ENCODE measurements around the gene DHRS11.

Gene DHRS11

GRCh38 chr17:36553459-36553858 lies 38.2 kb upstream of the DHRS11 start:
- no peak for DNase-seq (ENCODE audit: low read depth, low spot score)
- no peaks in the 10 kb centered on the region for H3K4me1 ChIP-seq (ENCODE audit: control insufficient read depth, insufficient read depth, low read length)
- peaks cover 7% of the 10 kb centered on the region; the same call in 1 of the 2 replicates for H3K36me3 ChIP-seq (ENCODE audit: control insufficient read depth, insufficient read depth, low read length)
- WGBS (ENCODE audit: insufficient coverage, insufficient read length): no CpG with 5 or more reads among the region's 3 CpGs
- no peaks in the 10 kb centered on the region for H3K9me3 ChIP-seq (ENCODE audit: control insufficient read depth, insufficient read depth, low read length)
- H3K27ac ChIP-seq (ENCODE audit: low read length): no peak overlapping the region
- H3K4me3 ChIP-seq (ENCODE audit: low read length): no peak overlapping the region
- no peaks in the 10 kb centered on the region for H3K27me3 ChIP-seq (ENCODE audit: control insufficient read depth, insufficient read depth, low read length)

GRCh38 chr17:36566081-36566480 lies 25.6 kb upstream of the DHRS11 start:
- Histone ChIP-seq H3K4me1 (ENCODE audit: control insufficient read depth, insufficient read depth, low read length) (no peaks in the 10 kb centered on the region), H3K36me3 (ENCODE audit: control insufficient read depth, insufficient read depth, low read length) (no peaks in the 10 kb centered on the region; the same call in 1 of the 2 replicates), H3K4me3 (ENCODE audit: low read length) (no peak overlapping the region), H3K9me3 (ENCODE audit: control insufficient read depth, insufficient read depth, low read length) (no peaks in the 10 kb centered on the region), H3K27me3 (ENCODE audit: control insufficient read depth, insufficient read depth, low read length) (no peaks in the 10 kb centered on the region), H3K27ac (ENCODE audit: low read length) (no peak overlapping the region)
- no peak for DNase-seq (ENCODE audit: low read depth, low spot score)
- no CpG with 5 or more reads among the region's 4 CpGs for WGBS (ENCODE audit: insufficient coverage, insufficient read length)

- Histone ChIP-seq H3K4me1 (ENCODE audit: control insufficient read depth, insufficient read depth, low read length) (no peaks in the 10 kb centered on the region), H3K27ac (ENCODE audit: low read length) (no peak overlapping the region), H3K9me3 (ENCODE audit: control insufficient read depth, insufficient read depth, low read length) (no peaks in the 10 kb centered on the region), H3K36me3 (ENCODE audit: control insufficient read depth, insufficient read depth, low read length) (peaks cover 7% of the 10 kb centered on the region; the same call in 1 of the 2 replicates), H3K4me3 (ENCODE audit: low read length) (no peak overlapping the region), H3K27me3 (ENCODE audit: control insufficient read depth, insufficient read depth, low read length) (no peaks in the 10 kb centered on the region)
- WGBS (ENCODE audit: insufficient coverage, insufficient read length): no CpG with 5 or more reads among the region's 12 CpGs
- DNase-seq (ENCODE audit: low read depth, low spot score): no peak
These were observed 16.7 kb upstream of the DHRS11 start for GRCh38 chr17:36575028-36575427.

GRCh38 chr17:36576793-36577192 lies 14.9 kb upstream of the DHRS11 start:
- no peak for DNase-seq (ENCODE audit: low read depth, low spot score)
- Histone ChIP-seq H3K27ac (ENCODE audit: low read length) (no peak overlapping the region), H3K4me3 (ENCODE audit: low read length) (no peak overlapping the region), H3K4me1 (ENCODE audit: control insufficient read depth, insufficient read depth, low read length) (no peaks in the 10 kb centered on the region; the same call in 1 of the 2 replicates), H3K27me3 (ENCODE audit: control insufficient read depth, insufficient read depth, low read length) (no peaks in the 10 kb centered on the region), H3K9me3 (ENCODE audit: control insufficient read depth, insufficient read depth, low read length) (no peaks in the 10 kb centered on the region), H3K36me3 (ENCODE audit: control insufficient read depth, insufficient read depth, low read length) (peaks cover 7% of the 10 kb centered on the region; the same call in 1 of the 2 replicates)
- no CpG with 5 or more reads among the region's 2 CpGs for WGBS (ENCODE audit: insufficient coverage, insufficient read length)

- DNase-seq (ENCODE audit: low read depth, low spot score): no peak
- no peaks in the 10 kb centered on the region; the same call in 1 of the 2 replicates for H3K4me1 ChIP-seq (ENCODE audit: control insufficient read depth, insufficient read depth, low read length)
- H3K9me3 ChIP-seq (ENCODE audit: control insufficient read depth, insufficient read depth, low read length): no peaks in the 10 kb centered on the region
- H3K36me3 ChIP-seq (ENCODE audit: control insufficient read depth, insufficient read depth, low read length): peaks cover 4% of the 10 kb centered on the region; the same call in 1 of the 2 replicates
- no peaks in the 10 kb centered on the region for H3K27me3 ChIP-seq (ENCODE audit: control insufficient read depth, insufficient read depth, low read length)
- whole genome bisulfite sequencing (ENCODE audit: insufficient coverage, insufficient read length): no CpG with 5 or more reads among the region's 2 CpGs
- no peak overlapping the region for H3K4me3 ChIP-seq (ENCODE audit: low read length)
- H3K27ac ChIP-seq (ENCODE audit: low read length): no peak overlapping the region
These were observed 13.0 kb upstream of the DHRS11 start for GRCh38 chr17:36578671-36579070.

- H3K4me1 ChIP-seq (ENCODE audit: control insufficient read depth, insufficient read depth, low read length): no peaks in the 10 kb centered on the region; the same call in 1 of the 2 replicates
- DNase-seq (ENCODE audit: low read depth, low spot score): no peak
- no peak overlapping the region for H3K4me3 ChIP-seq (ENCODE audit: low read length)
- no peak overlapping the region for H3K27ac ChIP-seq (ENCODE audit: low read length)
- peaks cover 9% of the 10 kb centered on the region for H3K36me3 ChIP-seq (ENCODE audit: control insufficient read depth, insufficient read depth, low read length)
- no peaks in the 10 kb centered on the region for H3K27me3 ChIP-seq (ENCODE audit: control insufficient read depth, insufficient read depth, low read length)
- WGBS (ENCODE audit: insufficient coverage, insufficient read length): no CpG with 5 or more reads among the region's 1 CpG
- no peaks in the 10 kb centered on the region for H3K9me3 ChIP-seq (ENCODE audit: control insufficient read depth, insufficient read depth, low read length)
These were observed 7.9 kb upstream of the DHRS11 start for GRCh38 chr17:36583787-36584186.

- WGBS (ENCODE audit: insufficient coverage, insufficient read length): no CpG with 5 or more reads among the region's 2 CpGs
- H3K4me1 ChIP-seq (ENCODE audit: control insufficient read depth, insufficient read depth, low read length): no peaks in the 10 kb centered on the region
- DNase-seq (ENCODE audit: low read depth, low spot score): no peak
- no peaks in the 10 kb centered on the region for H3K9me3 ChIP-seq (ENCODE audit: control insufficient read depth, insufficient read depth, low read length)
- H3K36me3 ChIP-seq (ENCODE audit: control insufficient read depth, insufficient read depth, low read length): peaks cover 4% of the 10 kb centered on the region
- H3K27ac ChIP-seq (ENCODE audit: low read length): no peak overlapping the region
- no peak overlapping the region for H3K4me3 ChIP-seq (ENCODE audit: low read length)
- H3K27me3 ChIP-seq (ENCODE audit: control insufficient read depth, insufficient read depth, low read length): no peaks in the 10 kb centered on the region
These were observed 5.5 kb upstream of the DHRS11 start for GRCh38 chr17:36586138-36586537.

GRCh38 chr17:36590082-36590481 lies 1.6 kb upstream of the DHRS11 start:
- peaks cover 2% of the 10 kb centered on the region; the same call in 1 of the 2 replicates for H3K4me1 ChIP-seq (ENCODE audit: control insufficient read depth, insufficient read depth, low read length)
- no peaks in the 10 kb centered on the region for H3K9me3 ChIP-seq (ENCODE audit: control insufficient read depth, insufficient read depth, low read length)
- H3K27me3 ChIP-seq (ENCODE audit: control insufficient read depth, insufficient read depth, low read length): no peaks in the 10 kb centered on the region
- no peak overlapping the region for H3K27ac ChIP-seq (ENCODE audit: low read length)
- no peak for DNase-seq (ENCODE audit: low read depth, low spot score)
- peaks cover 4% of the 10 kb centered on the region for H3K36me3 ChIP-seq (ENCODE audit: control insufficient read depth, insufficient read depth, low read length)
- no peak overlapping the region for H3K4me3 ChIP-seq (ENCODE audit: low read length)
- WGBS (ENCODE audit: insufficient coverage, insufficient read length): no CpG with 5 or more reads among the region's 2 CpGs

GRCh38 chr17:36592316-36592715 lies 637 bp downstream of the DHRS11 start:
- no peak for DNase-seq (ENCODE audit: low read depth, low spot score)
- H3K27ac ChIP-seq (ENCODE audit: low read length): no peak overlapping the region
- H3K36me3 ChIP-seq (ENCODE audit: control insufficient read depth, insufficient read depth, low read length): 0 out of 2 replicates have a peak, but pooled peaks cover 1% of the 10 kb centered on the region
- peak overlapping the region; percentile 99; the same call in 1 of the 2 replicates for H3K4me3 ChIP-seq (ENCODE audit: low read length)
- no peaks in the 10 kb centered on the region for H3K9me3 ChIP-seq (ENCODE audit: control insufficient read depth, insufficient read depth, low read length)
- WGBS (ENCODE audit: insufficient coverage, insufficient read length): no CpG with 5 or more reads among the region's 20 CpGs
- H3K27me3 ChIP-seq (ENCODE audit: control insufficient read depth, insufficient read depth, low read length): no peaks in the 10 kb centered on the region
- peaks cover 2% of the 10 kb centered on the region; the same call in 1 of the 2 replicates for H3K4me1 ChIP-seq (ENCODE audit: control insufficient read depth, insufficient read depth, low read length)

GRCh38 chr17:36592716-36593321 lies 1.1 kb downstream of the DHRS11 start:
- WGBS (ENCODE audit: insufficient coverage, insufficient read length): no CpG with 5 or more reads among the region's 4 CpGs
- Histone ChIP-seq H3K4me3 (ENCODE audit: low read length) (peak overlapping the region; percentile 99; the same call in 1 of the 2 replicates), H3K4me1 (ENCODE audit: control insufficient read depth, insufficient read depth, low read length) (peaks cover 2% of the 10 kb centered on the region; the same call in 1 of the 2 replicates), H3K27me3 (ENCODE audit: control insufficient read depth, insufficient read depth, low read length) (no peaks in the 10 kb centered on the region), H3K36me3 (ENCODE audit: control insufficient read depth, insufficient read depth, low read length) (0 out of 2 replicates have a peak, but pooled peaks cover 2% of the 10 kb centered on the region), H3K27ac (ENCODE audit: low read length) (no peak overlapping the region), H3K9me3 (ENCODE audit: control insufficient read depth, insufficient read depth, low read length) (no peaks in the 10 kb centered on the region)
- DNase-seq (ENCODE audit: low read depth, low spot score): no peak

All from iPS DF 6.9 (cell line).